Endodermal cell (in vitro differentiated cells): Measurements from ENCODE around the gene NEDD4L. TPM values are rescaled to one million over a fixed set of nuclear protein-coding genes. Genes with fewer than 3 reads are reported as not detected.

Experiments
- DNase-seq: peaks from one replicate; pipeline ENCODE4 v3.0.0-alpha.2; 2017
- H3K27ac ChIP-seq: 2 replicates; pipeline ENCODE4 v1.5.1; 2013; ENCODE audit warnings: mild to moderate bottlenecking, low read depth, low read length, moderate library complexity
- H3K27me3 ChIP-seq: 2 replicates; pipeline ENCODE4 v1.6.1; 2013; ENCODE audit warnings: mild to moderate bottlenecking, low read length, moderate library complexity; ENCODE audit not compliant: insufficient read depth, control insufficient read depth, poor library complexity, severe bottlenecking
- H3K36me3 ChIP-seq: 2 replicates; pipeline ENCODE4 v1.7.0; 2013; ENCODE audit warnings: mild to moderate bottlenecking, low read length, moderate library complexity; ENCODE audit not compliant: control insufficient read depth, insufficient read depth
- H3K4me1 ChIP-seq: one replicate; pipeline ENCODE4 v1.7.0; 2013; ENCODE audit warnings: low read length; ENCODE audit not compliant: control insufficient read depth, insufficient read depth
- H3K4me3 ChIP-seq: 2 replicates; pipeline ENCODE4 v1.5.1; 2013; ENCODE audit warnings: mild to moderate bottlenecking, low read length, moderate library complexity
- H3K9ac ChIP-seq: 2 replicates; pipeline ENCODE4 v1.6.1; 2013; ENCODE audit warnings: mild to moderate bottlenecking, low read length, moderate library complexity; ENCODE audit not compliant: poor library complexity, severe bottlenecking; ENCODE audit errors: extremely low read depth
- H3K9me3 ChIP-seq: 2 replicates; pipeline ENCODE4 v1.6.1; 2013; ENCODE audit warnings: mild to moderate bottlenecking, low read length, moderate library complexity; ENCODE audit not compliant: control insufficient read depth
- H3K27ac Mint-ChIP-seq: 2 replicates; pipeline ENCODE4 v1.8.0; 2020; ENCODE audit warnings: mixed read lengths
- H3K27me3 Mint-ChIP-seq: 2 replicates; pipeline ENCODE4 v1.8.0; 2021; ENCODE audit warnings: mild to moderate bottlenecking, mixed read lengths; ENCODE audit not compliant: insufficient read depth
- H3K36me3 Mint-ChIP-seq: 2 replicates; pipeline ENCODE4 v1.8.0; 2020; ENCODE audit warnings: low read depth, mixed read lengths
- H3K4me1 Mint-ChIP-seq: 2 replicates; pipeline ENCODE4 v1.8.0; 2020; ENCODE audit warnings: mixed read lengths
- H3K4me3 Mint-ChIP-seq: 2 replicates; pipeline ENCODE4 v1.8.0; 2020; ENCODE audit warnings: mild to moderate bottlenecking, moderate library complexity, mixed read lengths
- H3K9me3 Mint-ChIP-seq: 2 replicates; pipeline ENCODE4 v1.8.0; 2020; ENCODE audit warnings: mild to moderate bottlenecking, mixed read lengths
- WGBS, 2 experiments: methylation state at CpG; one replicate each; pipeline versions ENCODE4 v1.1.5 to v1.1.7; 2013; ENCODE audit warnings: missing lambda C conversion rate in 2 of 2, mixed read lengths in 1 of 2; ENCODE audit not compliant: insufficient coverage in 1 of 2, insufficient read length in 1 of 2; 5-methylcytosine and 5-hydroxymethylcytosine counted together
- total RNA-seq, 2 donors: library from RNA; stranded (reverse); fragmentation: NEBNext Ultra II Directional in 1 of 2; extraction: Animal tissue kit (Norgen Biotek cat#: 25700) in 1 of 2; gene quantifications; 2 replicates in 1 of 2; 3 replicates in 1 of 2; pipeline ENCODE4 v1.2.1, GENCODE V29; 2021
- TF ChIP-seq, protein P1 (sequence below): fragments of 200-600 bp; sonication (generic); conservative IDR thresholded peaks from 2 replicates; pipeline ENCODE4 v1.5.0; 2021; ENCODE audit warnings: antibody characterized with exemption, mild to moderate bottlenecking

Gene NEDD4L
- total RNA-seq, 2 donors from 2014 or later: 70.5 to 75.3 TPM

DNA sequence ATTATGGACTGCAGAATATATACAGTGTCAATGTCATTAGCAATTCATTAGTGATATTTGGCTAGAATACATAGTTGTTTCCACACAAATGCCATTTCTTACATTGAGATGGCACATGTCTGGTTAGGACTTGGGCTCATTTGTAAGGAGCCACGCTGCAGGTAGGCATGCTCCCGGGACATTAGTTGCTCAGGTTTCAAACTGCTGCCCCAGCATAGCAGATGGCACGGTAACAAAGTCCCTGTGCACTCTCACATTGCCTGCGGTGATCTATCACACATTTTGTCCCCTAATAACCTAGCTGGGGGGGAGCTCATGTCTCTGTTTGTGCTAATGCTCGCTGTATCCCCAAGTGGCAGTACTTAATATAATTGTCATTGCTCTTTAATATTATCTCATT, 185.1 kb downstream of the NEDD4L start:
- peaks cover 63% of the 10 kb centered on the region for H3K4me1 Mint-ChIP-seq
- H3K9me3 Mint-ChIP-seq: no peaks in the 10 kb centered on the region
- H3K27me3 ChIP-seq: no peaks in the 10 kb centered on the region
- TF ChIP-seq, protein P1, sequence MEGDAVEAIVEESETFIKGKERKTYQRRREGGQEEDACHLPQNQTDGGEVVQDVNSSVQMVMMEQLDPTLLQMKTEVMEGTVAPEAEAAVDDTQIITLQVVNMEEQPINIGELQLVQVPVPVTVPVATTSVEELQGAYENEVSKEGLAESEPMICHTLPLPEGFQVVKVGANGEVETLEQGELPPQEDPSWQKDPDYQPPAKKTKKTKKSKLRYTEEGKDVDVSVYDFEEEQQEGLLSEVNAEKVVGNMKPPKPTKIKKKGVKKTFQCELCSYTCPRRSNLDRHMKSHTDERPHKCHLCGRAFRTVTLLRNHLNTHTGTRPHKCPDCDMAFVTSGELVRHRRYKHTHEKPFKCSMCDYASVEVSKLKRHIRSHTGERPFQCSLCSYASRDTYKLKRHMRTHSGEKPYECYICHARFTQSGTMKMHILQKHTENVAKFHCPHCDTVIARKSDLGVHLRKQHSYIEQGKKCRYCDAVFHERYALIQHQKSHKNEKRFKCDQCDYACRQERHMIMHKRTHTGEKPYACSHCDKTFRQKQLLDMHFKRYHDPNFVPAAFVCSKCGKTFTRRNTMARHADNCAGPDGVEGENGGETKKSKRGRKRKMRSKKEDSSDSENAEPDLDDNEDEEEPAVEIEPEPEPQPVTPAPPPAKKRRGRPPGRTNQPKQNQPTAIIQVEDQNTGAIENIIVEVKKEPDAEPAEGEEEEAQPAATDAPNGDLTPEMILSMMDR: no peak
- WGBS, 2 experiments: 86 to 91% methylated on average over 5 of the region's 5 CpGs
- H3K36me3 Mint-ChIP-seq: peaks cover 10% of the 10 kb centered on the region
- peaks cover 4% of the 10 kb centered on the region for H3K4me1 ChIP-seq
- H3K9ac ChIP-seq: no peak overlapping the region
- H3K36me3 ChIP-seq: no peaks in the 10 kb centered on the region
- H3K27me3 Mint-ChIP-seq: no peaks in the 10 kb centered on the region
- no peak overlapping the region for H3K27ac ChIP-seq
- no peak overlapping the region for H3K4me3 Mint-ChIP-seq
- H3K9me3 ChIP-seq: no peaks in the 10 kb centered on the region
- no peak for DNase-seq
- no peak overlapping the region for H3K27ac Mint-ChIP-seq
- H3K4me3 ChIP-seq: no peak overlapping the region

DNA sequence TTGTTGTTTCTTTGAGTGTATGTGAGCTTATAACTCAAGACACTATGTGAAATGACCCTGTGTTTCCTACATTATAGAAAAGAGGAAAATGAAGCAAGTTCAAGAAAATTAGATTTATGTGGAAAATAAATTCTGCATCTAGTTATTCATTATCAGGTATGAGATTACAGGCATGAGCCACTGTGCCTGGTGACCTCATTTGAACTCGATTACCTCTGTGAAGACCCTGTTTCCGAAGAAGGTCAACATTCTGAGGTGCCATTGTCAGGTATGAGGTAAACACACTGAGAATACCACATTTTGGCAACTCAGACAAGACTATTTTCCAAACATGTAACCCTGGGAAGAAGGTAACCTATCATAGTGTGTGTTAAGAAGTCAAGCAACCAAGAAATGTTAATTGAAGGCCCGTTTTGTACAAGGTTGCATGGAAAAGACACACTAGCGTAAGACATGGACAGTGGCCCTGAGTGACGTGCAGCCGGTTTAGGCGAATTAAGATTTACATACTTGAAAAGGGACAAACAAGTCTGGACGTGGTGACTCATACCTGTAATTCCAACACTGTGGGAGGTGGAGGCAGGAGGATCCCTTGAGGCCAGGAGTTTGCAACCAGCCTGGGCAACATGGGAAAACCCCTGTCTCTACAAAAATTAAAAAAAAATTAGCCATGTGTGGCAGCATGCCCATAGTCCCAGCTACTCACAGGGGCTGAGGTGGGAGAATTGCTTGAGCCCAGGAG, 186.6 kb downstream of the NEDD4L start:
- H3K9me3 Mint-ChIP-seq: no peaks in the 10 kb centered on the region
- no peaks in the 10 kb centered on the region for H3K36me3 ChIP-seq
- no peaks in the 10 kb centered on the region for H3K27me3 Mint-ChIP-seq
- peaks cover 10% of the 10 kb centered on the region for H3K36me3 Mint-ChIP-seq
- WGBS, 2 experiments: 82 to 90% methylated on average over 8 of the region's 8 CpGs
- peak overlapping the region; percentile 69 for H3K27ac Mint-ChIP-seq
- no peak overlapping the region for H3K27ac ChIP-seq
- no peak overlapping the region for H3K4me3 Mint-ChIP-seq
- H3K4me1 ChIP-seq: peaks cover 4% of the 10 kb centered on the region
- H3K9me3 ChIP-seq: no peaks in the 10 kb centered on the region
- no peak for DNase-seq
- TF ChIP-seq, protein P1: no peak
- H3K4me1 Mint-ChIP-seq: peaks cover 53% of the 10 kb centered on the region
- no peak overlapping the region for H3K4me3 ChIP-seq
- H3K9ac ChIP-seq: no peak overlapping the region
- H3K27me3 ChIP-seq: no peaks in the 10 kb centered on the region

DNA sequence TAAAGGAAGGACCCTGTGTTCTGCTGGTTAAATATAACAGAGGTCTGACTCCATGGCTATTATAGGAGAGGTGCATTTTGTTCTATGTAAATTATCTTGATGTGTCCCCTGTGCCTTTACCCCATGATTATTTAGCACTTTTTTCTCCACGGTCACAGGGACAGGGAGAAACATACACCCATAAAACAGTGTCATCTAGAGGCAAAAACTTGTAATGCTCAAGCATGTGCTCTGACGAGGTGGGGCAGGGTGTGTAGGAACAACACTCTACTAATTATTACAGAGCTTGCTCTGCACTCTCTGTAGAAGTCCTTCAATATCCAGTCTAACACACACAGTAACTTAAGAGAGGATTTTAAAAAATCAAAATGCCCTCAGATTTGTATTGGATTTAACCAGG, 187.9 kb downstream of the NEDD4L start:
- H3K27ac Mint-ChIP-seq: peak overlapping the region; percentile 32

More for the DNA sequence above, 187.9 kb downstream of the NEDD4L start:
- Histone ChIP-seq H3K27me3 (no peaks in the 10 kb centered on the region), H3K27ac (no peak overlapping the region), H3K9ac (no peak overlapping the region), H3K9me3 (no peaks in the 10 kb centered on the region), H3K4me3 (no peak overlapping the region), H3K4me1 (no peaks in the 10 kb centered on the region), H3K36me3 (no peaks in the 10 kb centered on the region)
- H3K4me3 Mint-ChIP-seq: no peak overlapping the region
- peaks cover 48% of the 10 kb centered on the region for H3K4me1 Mint-ChIP-seq
- WGBS, 2 experiments: 77 to 100% methylated on average over 1 to 2 of the region's 2 CpGs
- H3K27me3 Mint-ChIP-seq: no peaks in the 10 kb centered on the region
- no peaks in the 10 kb centered on the region for H3K9me3 Mint-ChIP-seq
- DNase-seq: no peak
- TF ChIP-seq, protein P1: peak; percentile 56
- peaks cover 12% of the 10 kb centered on the region for H3K36me3 Mint-ChIP-seq
